Tibial artery (tissue), 4 donors: Measurements from ENCODE around the gene ZSCAN22.
"Not testable (repeated sequence)": the region's sequence is repeated elsewhere in the genome, so short reads cannot be mapped to it uniquely, and the experiment has no call there.

Source experiments
- DNase-seq, 2 donors: peaks; one replicate each; pipeline ENCODE4 v3.0.0-alpha.2; 2019
- H3K27ac ChIP-seq, 2 donors: fragments of 200-600 bp; sonication (generic) in 1 of 2; 1 replicate in 1 of 2; 2 replicates in 1 of 2; pipeline ENCODE4 v1.5.1; 2018 to 2019; ENCODE audit warnings: mild to moderate bottlenecking in 1 of 2
- H3K27me3 ChIP-seq, 2 donors: fragments of 200-600 bp; sonication (generic) in 1 of 2; one replicate each; pipeline versions ENCODE4 v1.5.1 to v1.6.0; 2016 to 2019
- H3K36me3 ChIP-seq, 3 donors: fragments of 200-600 bp; sonication (generic) in 2 of 3; one replicate each; pipeline ENCODE4 v1.5.1; 2016 to 2019; ENCODE audit warnings: mild to moderate bottlenecking in 2 of 3
- H3K4me1 ChIP-seq, 4 donors: fragments of 200-600 bp; sonication (generic) in 2 of 4; 1 replicate in 3 of 4; 2 replicates in 1 of 4; pipeline ENCODE4 v1.5.1; 2016 to 2019
- H3K4me3 ChIP-seq, 2 donors: fragments of 200-600 bp; sonication (generic) in 1 of 2; 1 replicate in 1 of 2; 2 replicates in 1 of 2; pipeline ENCODE4 v1.5.1; 2018 to 2019; ENCODE audit warnings: mild to moderate bottlenecking in 2 of 2
- H3K9me3 ChIP-seq, 3 donors: fragments of 200-600 bp; sonication (generic) in 1 of 3; one replicate each; pipeline ENCODE4 v1.5.1; 2016 to 2019
- CTCF ChIP-seq, 2 experiments: fragments of 200-600 bp in 1 of 2; fragments of 450-650 bp in 1 of 2; IDR thresholded peaks; one replicate each; pipeline ENCODE4 v1.5.1; 2017 to 2019; ENCODE audit warnings: antibody characterized with exemption in 2 of 2, mild to moderate bottlenecking in 1 of 2, moderate library complexity in 1 of 2
- intact Hi-C: fragments of 100-400 bp; cut with DNase I; formaldehyde crosslinking; loops from one replicate; pipeline ENCODE4 v1.15.0; 2023; ENCODE audit warnings: low total_unique reads

Gene ZSCAN22

GRCh38 chr19:58305932-58306323 lies 20.9 kb upstream of the ZSCAN22 start:
- peaks cover 0 to 19% (median 12%) of the 10 kb centered on the region in 4 donors for H3K4me1 ChIP-seq
- DNase-seq = no peak
- H3K36me3 ChIP-seq = peaks cover 21 to 44% (median 38%) of the 10 kb centered on the region in 3 donors
- H3K27me3 ChIP-seq = no peaks in the 10 kb centered on the region
- H3K9me3 ChIP-seq = no peaks in the 10 kb centered on the region
- peak overlapping the region; percentile 78 to 91 for H3K4me3 ChIP-seq
- no peak for TF ChIP-seq CTCF (IDR thresholded peaks at IDR 0.05)
- intact Hi-C loops = loop anchor here (2.0 kb wide), 1 partner anchor 27 kb away; the partner anchor contains the start of gene ZNF8
- peak overlapping the region; percentile 81 to 93 for H3K27ac ChIP-seq

- DNase-seq = no peak
- H3K9me3 ChIP-seq = no peaks in the 10 kb centered on the region
- no peaks in the 10 kb centered on the region for H3K27me3 ChIP-seq
- peaks cover 28 to 53% (median 51%) of the 10 kb centered on the region in 3 donors for H3K36me3 ChIP-seq
- peaks cover 0 to 19% (median 12%) of the 10 kb centered on the region in 4 donors for H3K4me1 ChIP-seq
- intact Hi-C loops = no loop called here
- H3K27ac ChIP-seq = no peak overlapping the region
- TF ChIP-seq CTCF (IDR thresholded peaks at IDR 0.05) = no peak
- H3K4me3 ChIP-seq = no peak overlapping the region
Observed at GRCh38 chr19:58307736-58308135, 19.1 kb upstream of the ZSCAN22 start.

- DNase-seq, H3K9me3 ChIP-seq, H3K4me3 ChIP-seq, intact Hi-C loops, H3K27me3 ChIP-seq, H3K27ac ChIP-seq: not testable (repeated sequence)
- TF ChIP-seq CTCF (IDR thresholded peaks at IDR 0.05) = peak; percentile 38 to 48
- peaks cover 0 to 12% (median 11%) of the 10 kb centered on the region in 4 donors for H3K4me1 ChIP-seq
- peaks cover 53 to 81% (median 80%) of the 10 kb centered on the region in 3 donors for H3K36me3 ChIP-seq
Observed at GRCh38 chr19:58310685-58311084, 16.1 kb upstream of the ZSCAN22 start.

GRCh38 chr19:58311345-58311865 lies 15.4 kb upstream of the ZSCAN22 start:
- Histone ChIP-seq H3K27ac (no peak overlapping the region), H3K27me3 (no peaks in the 10 kb centered on the region), H3K4me3 (no peak overlapping the region), H3K36me3 (peaks cover 53 to 85% (median 82%) of the 10 kb centered on the region in 3 donors), H3K9me3 (no peaks in the 10 kb centered on the region), H3K4me1 (peaks cover 0 to 6% (median 4%) of the 10 kb centered on the region in 4 donors)
- no peak for TF ChIP-seq CTCF (IDR thresholded peaks at IDR 0.05)
- intact Hi-C loops = no loop called here
- DNase-seq = no peak

GRCh38 chr19:58315580-58315979 lies 11.2 kb upstream of the ZSCAN22 start:
- H3K9me3 ChIP-seq = no peaks in the 10 kb centered on the region
- DNase-seq = no peak
- TF ChIP-seq CTCF (IDR thresholded peaks at IDR 0.05) = no peak
- peaks cover 37 to 67% (median 61%) of the 10 kb centered on the region in 3 donors for H3K36me3 ChIP-seq
- H3K27ac ChIP-seq = no peak overlapping the region
- peaks cover 0 to 2% (median 0%) of the 10 kb centered on the region in 4 donors for H3K4me1 ChIP-seq
- intact Hi-C loops = no loop called here
- no peak overlapping the region for H3K4me3 ChIP-seq
- H3K27me3 ChIP-seq = no peaks in the 10 kb centered on the region
